D721Med (cell line): ENCODE results near the gene WWC1.
A peak's percentile ranks its signal among the peaks of the same experiment; 100 is the strongest.

Experiments
- DNase-seq: peaks from one replicate; pipeline ENCODE4 v3.0.0; 2011; ENCODE audit warnings: low spot score; ENCODE audit not compliant: insufficient read length
- FAIRE-seq: peaks from 2 replicates; lab custom pipeline; 2011; peaks lifted over from hg19 to GRCh38; lab: Jason Lieb, UNC
- TF ChIP-seq, protein P1 (sequence below): IDR thresholded peaks from 2 replicates; pipeline ENCODE4 v1.5.1; 2012; ENCODE audit warnings: mild to moderate bottlenecking, control low read depth; ENCODE audit not compliant: insufficient read depth; ENCODE audit errors: missing control alignments

WWC1 gene

DNA sequence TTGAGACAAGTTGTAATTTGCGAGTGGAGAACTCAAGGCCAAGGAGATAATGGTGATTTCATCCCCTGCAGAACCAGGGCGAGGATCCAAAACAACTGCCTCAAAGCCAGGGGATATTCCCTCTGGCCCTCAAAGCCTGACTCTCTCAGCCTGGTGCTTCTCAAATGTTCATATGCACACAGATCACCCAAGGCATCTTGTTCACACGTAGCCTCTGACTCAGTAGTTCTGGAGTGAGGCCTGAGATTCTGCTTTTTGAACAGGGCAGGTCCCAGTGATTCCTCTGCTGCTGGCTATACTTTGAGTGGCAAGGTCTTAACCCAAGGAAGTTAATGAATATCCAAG, 30.2 kb upstream of the WWC1 start:
- TF ChIP-seq, protein P1, sequence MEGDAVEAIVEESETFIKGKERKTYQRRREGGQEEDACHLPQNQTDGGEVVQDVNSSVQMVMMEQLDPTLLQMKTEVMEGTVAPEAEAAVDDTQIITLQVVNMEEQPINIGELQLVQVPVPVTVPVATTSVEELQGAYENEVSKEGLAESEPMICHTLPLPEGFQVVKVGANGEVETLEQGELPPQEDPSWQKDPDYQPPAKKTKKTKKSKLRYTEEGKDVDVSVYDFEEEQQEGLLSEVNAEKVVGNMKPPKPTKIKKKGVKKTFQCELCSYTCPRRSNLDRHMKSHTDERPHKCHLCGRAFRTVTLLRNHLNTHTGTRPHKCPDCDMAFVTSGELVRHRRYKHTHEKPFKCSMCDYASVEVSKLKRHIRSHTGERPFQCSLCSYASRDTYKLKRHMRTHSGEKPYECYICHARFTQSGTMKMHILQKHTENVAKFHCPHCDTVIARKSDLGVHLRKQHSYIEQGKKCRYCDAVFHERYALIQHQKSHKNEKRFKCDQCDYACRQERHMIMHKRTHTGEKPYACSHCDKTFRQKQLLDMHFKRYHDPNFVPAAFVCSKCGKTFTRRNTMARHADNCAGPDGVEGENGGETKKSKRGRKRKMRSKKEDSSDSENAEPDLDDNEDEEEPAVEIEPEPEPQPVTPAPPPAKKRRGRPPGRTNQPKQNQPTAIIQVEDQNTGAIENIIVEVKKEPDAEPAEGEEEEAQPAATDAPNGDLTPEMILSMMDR: no peak
- FAIRE-seq (no peak), DNase-seq (no peak)

DNA sequence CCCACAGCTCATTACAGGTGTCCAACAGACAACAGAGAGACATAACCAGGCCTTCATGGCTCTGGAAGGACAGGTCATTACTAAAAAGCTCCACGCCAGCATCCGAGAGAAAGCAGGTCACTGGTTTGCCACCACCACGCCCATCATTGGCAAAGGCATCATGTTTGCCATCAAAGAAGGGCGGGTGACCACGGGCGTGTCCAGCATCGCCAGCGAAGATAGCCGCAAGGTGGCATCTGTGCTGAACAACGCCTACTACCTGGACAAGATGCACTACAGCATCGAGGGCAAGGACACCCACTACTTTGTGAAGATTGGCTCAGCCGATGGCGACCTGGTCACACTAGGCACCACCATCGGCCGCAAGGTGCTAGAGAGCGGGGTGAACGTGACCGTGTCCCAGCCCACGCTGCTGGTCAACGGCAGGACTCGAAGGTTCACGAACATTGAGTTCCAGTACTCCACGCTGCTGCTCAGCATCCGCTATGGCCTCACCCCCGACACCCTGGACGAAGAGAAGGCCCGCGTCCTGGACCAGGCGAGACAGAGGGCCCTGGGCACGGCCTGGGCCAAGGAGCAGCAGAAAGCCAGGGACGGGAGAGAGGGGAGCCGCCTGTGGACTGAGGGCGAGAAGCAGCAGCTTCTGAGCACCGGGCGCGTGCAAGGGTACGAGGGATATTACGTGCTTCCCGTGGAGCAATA, 29.3 kb upstream of the WWC1 start:
- no peak for DNase-seq
- no peak for FAIRE-seq
- TF ChIP-seq, protein P1: no peak

DNA sequence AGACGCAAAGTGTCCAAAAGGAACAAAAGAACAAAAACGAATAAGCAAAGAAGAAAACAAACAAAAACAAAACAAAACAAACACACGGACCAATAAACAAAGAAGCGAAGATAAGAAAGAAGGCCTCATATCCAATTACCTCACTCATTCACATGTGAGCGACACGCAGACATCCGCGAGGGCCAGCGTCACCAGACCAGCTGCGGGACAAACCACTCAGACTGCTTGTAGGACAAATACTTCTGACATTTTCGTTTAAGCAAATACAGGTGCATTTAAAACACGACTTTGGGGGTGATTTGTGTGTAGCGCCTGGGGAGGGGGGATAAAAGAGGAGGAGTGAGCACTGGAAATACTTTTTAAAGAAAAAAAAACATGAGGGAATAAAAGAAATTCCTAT, 28.3 kb upstream of the WWC1 start:
- no peak for DNase-seq
- no peak for FAIRE-seq
- TF ChIP-seq, protein P1: no peak

DNA sequence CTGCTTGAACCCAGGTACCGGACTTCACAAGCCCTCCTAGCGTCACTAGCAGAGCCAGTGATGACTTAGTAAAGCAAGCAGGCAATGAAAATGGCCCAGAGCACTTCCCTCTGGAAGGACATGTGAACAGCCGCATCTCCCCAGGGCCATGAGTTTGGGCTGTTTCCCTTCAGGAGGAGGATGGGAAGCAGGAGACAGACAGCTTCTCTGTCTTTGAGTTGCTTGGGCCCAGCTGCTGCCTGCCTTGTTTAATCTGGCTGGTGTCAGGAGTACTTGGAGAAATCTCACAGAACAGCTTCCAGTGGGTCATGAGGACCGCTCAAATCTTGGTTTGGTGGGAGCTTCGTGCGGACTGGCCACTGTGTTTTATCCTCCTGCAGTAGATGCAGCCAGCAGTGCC, 25.4 kb upstream of the WWC1 start:
- DNase-seq (no peak), FAIRE-seq (no peak)
- TF ChIP-seq, protein P1: no peak

DNA sequence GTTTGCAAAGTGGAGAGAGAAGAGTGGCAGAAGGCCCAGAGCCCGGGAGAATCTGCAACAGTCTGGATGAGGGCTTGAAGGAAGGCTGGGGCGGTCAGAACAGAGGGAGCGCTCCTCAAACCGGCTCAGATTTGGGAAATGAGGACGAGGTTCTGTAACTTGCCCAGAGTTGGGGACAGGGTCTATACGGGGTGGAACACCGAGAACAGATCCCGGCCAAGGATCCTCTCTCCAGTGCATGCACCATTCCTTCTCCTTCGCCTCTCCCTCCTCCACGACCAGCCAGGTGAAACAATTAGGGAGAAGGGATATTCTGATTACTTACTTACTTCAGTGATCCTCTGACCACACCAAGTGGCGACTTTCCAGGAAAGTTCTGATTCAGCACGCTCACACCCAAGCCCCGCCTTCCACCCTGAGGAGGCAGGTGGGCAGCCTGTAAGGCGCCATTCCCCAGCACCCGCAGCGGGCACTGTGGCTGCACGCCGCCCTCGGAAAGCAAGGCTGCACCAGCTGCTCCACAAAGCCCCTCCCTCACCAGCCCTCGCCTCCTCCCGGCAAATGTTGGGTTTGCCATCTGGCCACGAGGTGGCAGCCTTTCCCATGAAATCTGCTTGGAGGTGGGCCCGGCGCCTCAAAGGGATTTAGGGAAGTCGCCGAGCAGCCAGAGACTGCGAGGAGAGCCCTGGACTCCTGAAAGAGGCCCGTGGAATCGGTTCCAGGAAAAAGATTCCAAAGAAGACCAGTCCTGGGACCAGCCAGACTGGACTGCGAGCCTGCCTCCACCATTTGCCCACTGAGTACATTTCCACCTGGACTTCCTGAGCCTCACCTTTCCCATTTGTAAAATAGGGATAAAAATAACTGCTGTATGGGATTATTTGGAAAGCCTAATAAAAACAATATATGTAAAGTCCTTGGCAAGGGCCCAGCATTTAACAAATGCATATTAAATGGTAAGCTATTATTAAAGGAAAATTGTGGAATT, 22.2 kb upstream of the WWC1 start:
- FAIRE-seq (peak; percentile 16), DNase-seq (peak; percentile 77)
- TF ChIP-seq, protein P1: peak; percentile 99

DNA sequence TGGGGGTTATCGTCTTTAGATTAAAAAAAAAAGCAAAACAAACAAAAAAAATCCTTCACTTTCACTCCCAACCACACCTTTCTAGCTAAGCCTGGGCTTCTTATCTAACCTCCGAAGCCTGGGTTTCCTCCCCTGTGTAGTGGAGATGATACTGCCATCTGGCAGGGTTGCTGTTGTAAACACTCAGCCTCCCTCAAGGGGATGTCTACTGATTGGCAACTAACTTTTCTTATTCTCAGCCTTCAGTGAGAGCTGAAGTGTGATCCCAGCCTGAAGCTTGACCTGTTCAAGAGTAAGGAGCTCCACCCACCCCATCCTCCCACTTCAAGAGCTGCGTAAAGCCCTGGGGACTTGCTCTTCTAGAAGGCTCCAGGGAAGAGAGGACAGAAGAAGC, 21.5 kb upstream of the WWC1 start:
- no peak for FAIRE-seq
- TF ChIP-seq, protein P1: no peak
- no peak for DNase-seq

DNA sequence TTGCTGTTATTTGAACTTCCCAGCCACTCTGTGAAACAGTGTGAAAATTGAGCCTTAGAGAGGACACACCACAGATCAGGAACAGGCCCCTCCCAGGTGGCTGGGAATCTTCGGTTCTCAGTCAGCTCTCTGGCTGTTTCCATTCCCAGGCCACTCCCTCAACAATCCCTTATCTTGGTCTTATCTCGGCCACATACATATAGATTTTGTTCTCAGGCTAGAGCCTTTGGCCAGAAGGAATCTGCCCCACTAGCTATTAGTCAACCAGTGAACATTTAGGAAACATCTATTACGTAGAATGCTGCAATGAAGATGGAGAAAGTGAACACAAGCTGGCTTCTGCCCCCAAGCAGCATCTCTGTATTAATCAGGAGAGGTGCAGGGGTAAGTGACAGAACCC, 21.0 kb upstream of the WWC1 start:
- no peak for DNase-seq
- TF ChIP-seq, protein P1: no peak
- FAIRE-seq: no peak
